Measurements from ENCODE around the gene NTNG1. TPM values are rescaled to one million over a fixed set of nuclear protein-coding genes. Genes with fewer than 3 reads are reported as not detected.

Gene NTNG1
- total and polyA plus RNA-seq, 10 of the 15 experiments (the other 5 are each of a cell fraction or from before 2014, with no cell fraction given), result 0.18 to 2.3 (median 1.1) TPM; not detected in 1

- no peak overlapping the region for H3K4me2 ChIP-seq (ENCODE audit: control insufficient read depth, insufficient read depth)
- SMC1A ChIA-PET (ENCODE audit: uncharacterized antibody, unreplicated experiment), result no interaction called here
- H2AFZ ChIP-seq (ENCODE audit: control insufficient read depth, low read depth, low read length), result no peak overlapping the region
- in situ Hi-C loops (cut with MboI) (loop anchor here (25.0 kb wide), 1 partner anchor 243 kb away; no protein-coding TSS in a partner anchor), intact Hi-C loops (cut with micrococcal nuclease; ENCODE audit: unreplicated experiment) (loop anchor here (10.0 kb wide), 1 partner anchor 551 kb away; no protein-coding TSS in a partner anchor)
- CTCF ChIA-PET, result no interaction called here
- no peaks in the 10 kb centered on the region for H3K4me1 ChIP-seq (ENCODE audit: control insufficient read depth, insufficient read depth, low read length)
- H3K79me2 ChIP-seq (ENCODE audit: control insufficient read depth, insufficient read depth, low read length), result no peaks in the 10 kb centered on the region
- POLR2A ChIA-PET, result no interaction called here
- H3K27ac ChIP-seq (ENCODE audit: control insufficient read depth, insufficient read depth), result no peak overlapping the region
- no peak for FAIRE-seq
- 21% methylated on average over 6 of the region's 6 CpGs for WGBS (ENCODE audit: insufficient coverage, insufficient replicate concordance, low lambda C conversion rate, missing lambda C conversion rate)
- H3K4me3 ChIP-seq, result no peak overlapping the region
- H3K9me3 ChIP-seq (replicated peaks; ENCODE audit: control insufficient read depth, insufficient read depth, low read length), result no peaks in the 10 kb centered on the region
- RAD21 ChIA-PET (ENCODE audit: unreplicated experiment), result no interaction called here
- BruUV-seq (replicated peaks), result no TSS peak
- no peak overlapping the region for H3K9ac ChIP-seq (ENCODE audit: control insufficient read depth, insufficient read depth, low read length)
- no peak for ATAC-seq
- no peaks in the 10 kb centered on the region for H3K36me3 ChIP-seq (ENCODE audit: control insufficient read depth in 2 of 2, insufficient read depth in 2 of 2, low read length in 1 of 2)
- H4K20me1 ChIP-seq (ENCODE audit: control insufficient read depth, insufficient read depth), result no peaks in the 10 kb centered on the region
- no peaks in the 10 kb centered on the region; a peak in 1 of 4 replicates for H3K27me3 ChIP-seq (replicated peaks in 1 of 2; ENCODE audit: control insufficient read depth in 2 of 2, insufficient read depth in 2 of 2, low read length in 1 of 2)
- DNase-seq (ENCODE audit: low read depth, low spot score), result no peak
- TF ChIP-seq CBFB (IDR thresholded peaks at IDR 0.05; ENCODE audit: low read depth), result no peak
Measured at GRCh38 chr1:107293901-107294613, 153.2 kb downstream of the NTNG1 start.

DNA sequence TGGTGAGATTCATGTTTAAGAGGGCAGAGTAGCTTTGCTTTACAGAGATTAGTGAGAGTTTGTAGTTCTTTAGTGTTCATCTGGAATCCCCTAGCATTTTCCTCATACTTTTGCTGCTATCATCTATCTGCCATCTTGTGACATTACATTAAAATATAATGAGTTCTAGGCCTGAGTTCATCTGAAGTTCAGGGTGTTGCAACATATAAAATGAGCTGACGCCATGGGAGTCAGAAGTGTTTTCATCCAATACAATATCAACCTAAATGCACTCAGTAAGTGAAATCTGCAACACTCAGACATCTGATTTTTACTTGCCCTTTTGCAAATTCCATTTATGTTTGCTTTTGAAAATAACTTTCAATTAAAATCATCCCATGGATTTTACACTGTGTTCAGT lies 153.8 kb downstream of the NTNG1 start:
- ATAC-seq (no peak), FAIRE-seq (no peak), DNase-seq (ENCODE audit: low read depth, low spot score) (no peak)
- BruUV-seq (replicated peaks), result no TSS peak
- Histone ChIP-seq H3K4me3 (no peak overlapping the region), H3K4me1 (ENCODE audit: control insufficient read depth, insufficient read depth, low read length) (no peaks in the 10 kb centered on the region), H3K36me3 (ENCODE audit: control insufficient read depth in 2 of 2, insufficient read depth in 2 of 2, low read length in 1 of 2) (no peaks in the 10 kb centered on the region), H3K27me3 (replicated peaks in 1 of 2; ENCODE audit: control insufficient read depth in 2 of 2, insufficient read depth in 2 of 2, low read length in 1 of 2) (no peaks in the 10 kb centered on the region; a peak in 1 of 4 replicates), H3K27ac (ENCODE audit: control insufficient read depth, insufficient read depth) (no peak overlapping the region), H2AFZ (ENCODE audit: control insufficient read depth, low read depth, low read length) (no peak overlapping the region), H3K79me2 (ENCODE audit: control insufficient read depth, insufficient read depth, low read length) (no peaks in the 10 kb centered on the region), H3K9ac (ENCODE audit: control insufficient read depth, insufficient read depth, low read length) (no peak overlapping the region), H3K9me3 (replicated peaks; ENCODE audit: control insufficient read depth, insufficient read depth, low read length) (no peaks in the 10 kb centered on the region), H4K20me1 (ENCODE audit: control insufficient read depth, insufficient read depth) (no peaks in the 10 kb centered on the region), H3K4me2 (ENCODE audit: control insufficient read depth, insufficient read depth) (no peak overlapping the region)
- TF ChIP-seq MYC (IDR thresholded peaks at IDR 0.05; ENCODE audit: insufficient read depth, insufficient read length, insufficient replicate concordance, low read length, severe bottlenecking), result no peak
- TF ChIP-seq IRF4 (IDR thresholded peaks at IDR 0.05; ENCODE audit: low read depth, low read length), result no peak
- TF ChIP-seq POU2F2 (IDR thresholded peaks at IDR 0.05; ENCODE audit: borderline replicate concordance, low read depth, low read length), result no peak
- TF ChIP-seq TCF7 (IDR thresholded peaks at IDR 0.05; ENCODE audit: borderline replicate concordance), result no peak
- no peak for TF ChIP-seq MLLT1 (IDR thresholded peaks at IDR 0.05)
- TF ChIP-seq E2F8 (IDR thresholded peaks at IDR 0.05; ENCODE audit: low read depth, partially characterized antibody), result no peak
- TF ChIP-seq DPF2 (IDR thresholded peaks at IDR 0.05), result no peak
- TF ChIP-seq POLR2AphosphoS5 (IDR thresholded peaks at IDR 0.05; ENCODE audit: low read length), result no peak
- TF ChIP-seq, protein P1, sequence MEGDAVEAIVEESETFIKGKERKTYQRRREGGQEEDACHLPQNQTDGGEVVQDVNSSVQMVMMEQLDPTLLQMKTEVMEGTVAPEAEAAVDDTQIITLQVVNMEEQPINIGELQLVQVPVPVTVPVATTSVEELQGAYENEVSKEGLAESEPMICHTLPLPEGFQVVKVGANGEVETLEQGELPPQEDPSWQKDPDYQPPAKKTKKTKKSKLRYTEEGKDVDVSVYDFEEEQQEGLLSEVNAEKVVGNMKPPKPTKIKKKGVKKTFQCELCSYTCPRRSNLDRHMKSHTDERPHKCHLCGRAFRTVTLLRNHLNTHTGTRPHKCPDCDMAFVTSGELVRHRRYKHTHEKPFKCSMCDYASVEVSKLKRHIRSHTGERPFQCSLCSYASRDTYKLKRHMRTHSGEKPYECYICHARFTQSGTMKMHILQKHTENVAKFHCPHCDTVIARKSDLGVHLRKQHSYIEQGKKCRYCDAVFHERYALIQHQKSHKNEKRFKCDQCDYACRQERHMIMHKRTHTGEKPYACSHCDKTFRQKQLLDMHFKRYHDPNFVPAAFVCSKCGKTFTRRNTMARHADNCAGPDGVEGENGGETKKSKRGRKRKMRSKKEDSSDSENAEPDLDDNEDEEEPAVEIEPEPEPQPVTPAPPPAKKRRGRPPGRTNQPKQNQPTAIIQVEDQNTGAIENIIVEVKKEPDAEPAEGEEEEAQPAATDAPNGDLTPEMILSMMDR (IDR thresholded peaks at IDR 0.05 in 2 of 3, conservative IDR thresholded peaks at IDR 0.05 in 1 of 3; ENCODE audit: control insufficient read depth in 2 of 3, extremely low read depth in 1 of 3, insufficient read depth in 1 of 3, low read depth in 3 of 3, low read length in 3 of 3), result no peak
- POLR2A ChIA-PET, result no interaction called here
- intact Hi-C loops (cut with micrococcal nuclease; ENCODE audit: unreplicated experiment), result loop anchor here (10.0 kb wide), 1 partner anchor 550 kb away; no protein-coding TSS in a partner anchor
- in situ Hi-C loops (cut with MboI), result loop anchor here (25.0 kb wide), 1 partner anchor 243 kb away; no protein-coding TSS in a partner anchor
- SMC1A ChIA-PET (ENCODE audit: uncharacterized antibody, unreplicated experiment), result interaction anchor here (1.2 kb wide), 1 partner anchor 42 kb away, joined by 4 read pairs; no protein-coding TSS in a partner anchor
- RAD21 ChIA-PET (ENCODE audit: unreplicated experiment), result no interaction called here
- WGBS (ENCODE audit: insufficient coverage, insufficient replicate concordance, low lambda C conversion rate, missing lambda C conversion rate), result 81% methylated on average over 1 of the region's 1 CpG
- CTCF ChIA-PET, result no interaction called here
